Right lobe of liver (tissue), 4 donors: ENCODE data around the gene RNF157.

ENCODE experiments used
- CTCF ChIP-seq, 4 donors: fragments of 200-600 bp in 3 of 4; fragments of 450-650 bp in 1 of 4; IDR thresholded peaks; one replicate each; pipeline versions ENCODE4 v1.5.1 to v1.8.0; 2016 to 2022; ENCODE audit warnings: antibody characterized with exemption in 4 of 4, mild to moderate bottlenecking in 2 of 4
- POLR2A ChIP-seq: fragments of 450-650 bp; IDR thresholded peaks from one replicate; pipeline ENCODE4 v1.6.1; 2017; ENCODE audit warnings: antibody characterized with exemption, mild to moderate bottlenecking
- donor health status: DM: no; HTN: no; CAD: no.
- donor health status: DM: no; HTN: no; CAD: no.
- donor health status: DM: no; HTN: yes; CAD: no.

GRCh38 chr17:76219670-76220383 lies 20.5 kb downstream of the RNF157 start:
- TF ChIP-seq CTCF (IDR thresholded peaks at IDR 0.05) = no peak
- no peak for TF ChIP-seq POLR2A
